ENCODE measurements around the gene NFS1. TPM values are rescaled to one million over a fixed set of nuclear protein-coding genes. Genes with fewer than 3 reads are reported as not detected.

Gene NFS1
- total RNA-seq, 4 donors from 2014 or later, result 39.7 to 73.2 (median 47.3) TPM

DNA sequence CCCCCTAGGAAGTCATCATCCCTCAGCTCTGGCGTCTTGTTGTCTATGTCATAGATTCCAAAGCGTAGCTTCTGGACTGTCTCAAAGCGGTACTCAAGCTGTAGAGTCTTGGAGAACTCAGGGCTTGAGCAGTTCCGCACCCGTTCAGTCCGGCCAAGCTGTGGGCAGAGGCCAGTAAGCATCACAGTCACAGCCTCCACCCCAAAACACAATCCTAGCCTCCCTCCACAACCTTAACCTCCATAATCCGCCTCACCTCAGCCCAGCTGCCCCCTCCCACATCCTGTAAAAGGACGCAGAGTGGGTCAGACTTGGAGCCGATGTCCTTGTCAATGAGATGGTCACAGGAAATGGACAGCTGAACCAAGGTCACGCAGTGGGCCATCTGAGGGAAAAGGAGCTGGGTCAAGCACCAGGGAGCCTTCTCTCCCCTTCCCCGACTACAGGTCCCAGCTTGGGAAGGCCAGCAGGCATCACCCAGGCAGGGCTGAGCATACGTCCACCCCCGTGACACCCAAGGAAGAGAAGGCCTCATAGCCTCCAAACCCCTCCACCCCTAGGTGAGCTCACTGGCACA, 66.5 kb downstream of the NFS1 start:
- 90% methylated on average over 11 of the region's 13 CpGs for WGBS
- DNase-seq (ENCODE audit: low spot score in 2 of 2), result no peak

DNA sequence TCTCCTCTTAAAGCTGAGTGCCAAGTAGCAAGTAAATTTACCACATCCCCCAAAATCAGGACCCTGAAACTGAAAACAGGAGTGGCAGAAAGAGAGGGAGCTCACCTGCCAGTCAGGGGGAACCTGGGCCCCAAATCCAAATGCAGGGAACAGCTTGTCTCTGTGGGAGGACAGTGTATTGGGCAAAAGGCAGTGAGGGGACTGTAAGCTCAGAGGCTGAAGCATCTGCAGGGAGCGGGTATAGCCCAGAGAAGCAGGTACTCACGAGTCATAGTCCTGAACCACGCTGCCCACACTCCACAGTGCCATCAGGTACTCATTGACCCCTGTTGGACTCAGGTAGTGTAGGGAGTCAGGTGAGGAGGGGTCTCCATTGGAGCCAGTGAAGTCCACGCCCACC, 68.5 kb downstream of the NFS1 start:
- Histone ChIP-seq H3K27ac (no peak overlapping the region), H3K4me1 (peaks cover 1% of the 10 kb centered on the region), H3K36me3 (peaks cover 70% of the 10 kb centered on the region), H3K9me3 (no peaks in the 10 kb centered on the region), H3K4me3 (no peak overlapping the region), H3K27me3 (no peaks in the 10 kb centered on the region)
- DNase-seq (ENCODE audit: low spot score in 2 of 2), result no peak
- TF ChIP-seq POLR2A (IDR thresholded peaks at IDR 0.05) (no peak), EP300 (IDR thresholded peaks at IDR 0.05) (no peak), POLR2AphosphoS5 (IDR thresholded peaks at IDR 0.05) (no peak)
- TF ChIP-seq, protein P1, sequence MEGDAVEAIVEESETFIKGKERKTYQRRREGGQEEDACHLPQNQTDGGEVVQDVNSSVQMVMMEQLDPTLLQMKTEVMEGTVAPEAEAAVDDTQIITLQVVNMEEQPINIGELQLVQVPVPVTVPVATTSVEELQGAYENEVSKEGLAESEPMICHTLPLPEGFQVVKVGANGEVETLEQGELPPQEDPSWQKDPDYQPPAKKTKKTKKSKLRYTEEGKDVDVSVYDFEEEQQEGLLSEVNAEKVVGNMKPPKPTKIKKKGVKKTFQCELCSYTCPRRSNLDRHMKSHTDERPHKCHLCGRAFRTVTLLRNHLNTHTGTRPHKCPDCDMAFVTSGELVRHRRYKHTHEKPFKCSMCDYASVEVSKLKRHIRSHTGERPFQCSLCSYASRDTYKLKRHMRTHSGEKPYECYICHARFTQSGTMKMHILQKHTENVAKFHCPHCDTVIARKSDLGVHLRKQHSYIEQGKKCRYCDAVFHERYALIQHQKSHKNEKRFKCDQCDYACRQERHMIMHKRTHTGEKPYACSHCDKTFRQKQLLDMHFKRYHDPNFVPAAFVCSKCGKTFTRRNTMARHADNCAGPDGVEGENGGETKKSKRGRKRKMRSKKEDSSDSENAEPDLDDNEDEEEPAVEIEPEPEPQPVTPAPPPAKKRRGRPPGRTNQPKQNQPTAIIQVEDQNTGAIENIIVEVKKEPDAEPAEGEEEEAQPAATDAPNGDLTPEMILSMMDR (IDR thresholded peaks at IDR 0.05), result no peak
- 93% methylated on average over 4 of the region's 4 CpGs for WGBS

More for the DNA sequence above, 66.5 kb downstream of the NFS1 start:
- Histone ChIP-seq H3K27me3 (no peaks in the 10 kb centered on the region), H3K9me3 (no peaks in the 10 kb centered on the region), H3K36me3 (peaks cover 50% of the 10 kb centered on the region), H3K27ac (no peak overlapping the region), H3K4me3 (no peak overlapping the region), H3K4me1 (peaks cover 9% of the 10 kb centered on the region)
- TF ChIP-seq POLR2AphosphoS5 (IDR thresholded peaks at IDR 0.05) (no peak), POLR2A (IDR thresholded peaks at IDR 0.05) (no peak), EP300 (IDR thresholded peaks at IDR 0.05) (no peak)
- TF ChIP-seq, protein P1 (IDR thresholded peaks at IDR 0.05), result no peak

DNA sequence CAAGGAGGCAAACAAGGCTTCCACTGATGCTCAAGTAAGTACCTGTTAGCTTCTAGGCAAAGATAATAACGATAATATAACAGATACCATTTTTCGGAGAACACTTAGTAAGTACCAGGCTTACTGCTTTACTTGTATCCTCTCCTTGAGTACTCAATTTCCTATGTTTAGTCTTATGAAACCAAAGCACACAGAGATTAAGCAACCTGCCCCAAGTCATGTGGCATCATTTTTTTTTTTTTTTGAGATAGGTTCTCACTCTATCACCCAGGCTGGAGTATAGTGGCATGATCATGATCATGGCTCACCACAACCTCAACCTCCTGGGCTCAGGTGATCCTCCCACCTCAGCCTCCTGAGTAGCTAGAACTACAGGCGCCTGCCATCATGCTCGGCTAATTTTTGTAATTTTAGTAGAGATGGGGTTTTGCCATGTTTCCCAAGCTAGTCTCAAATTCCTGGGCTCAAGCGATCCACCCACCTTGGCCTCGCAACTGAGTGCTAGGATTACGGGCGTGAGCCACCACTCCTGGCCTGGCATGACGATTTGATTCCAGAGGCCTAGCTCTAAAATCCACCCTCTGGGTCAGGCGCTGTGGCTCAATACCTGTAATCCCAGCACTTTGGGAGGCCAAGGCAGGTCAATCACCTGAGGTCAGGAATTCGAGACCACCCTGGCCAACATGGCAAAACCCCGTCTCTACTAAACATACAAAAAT, 69.6 kb downstream of the NFS1 start:
- peaks cover 80% of the 10 kb centered on the region for H3K36me3 ChIP-seq

DNA sequence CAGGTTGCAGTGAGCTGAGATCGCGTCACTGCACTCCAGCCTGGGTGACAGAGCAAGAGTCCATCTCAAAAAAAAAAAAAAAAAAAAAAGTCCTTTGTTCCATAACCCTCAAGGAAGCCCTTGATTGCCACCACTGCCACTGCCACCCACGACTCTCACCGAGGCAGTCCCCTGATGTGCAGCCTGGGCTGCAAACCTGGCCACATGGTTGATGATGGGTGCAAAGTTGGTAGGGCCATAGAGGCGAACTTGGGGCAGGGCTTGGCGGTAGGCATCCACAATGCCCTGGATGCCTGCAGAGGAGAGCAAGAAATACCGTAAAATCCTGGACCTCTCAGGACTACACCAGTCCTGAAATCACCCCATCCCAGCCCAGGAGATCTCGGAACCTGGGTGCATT, 72.0 kb downstream of the NFS1 start:
- 92% methylated on average over 8 of the region's 8 CpGs for WGBS
- Histone ChIP-seq H3K27me3 (no peaks in the 10 kb centered on the region), H3K36me3 (peaks cover 82% of the 10 kb centered on the region)

More for the DNA sequence above, 69.6 kb downstream of the NFS1 start:
- DNase-seq (ENCODE audit: low spot score in 2 of 2), result no peak
- Histone ChIP-seq H3K9me3 (no peaks in the 10 kb centered on the region), H3K27ac (no peak overlapping the region), H3K27me3 (no peaks in the 10 kb centered on the region), H3K4me1 (no peaks in the 10 kb centered on the region), H3K4me3 (no peak overlapping the region)
- TF ChIP-seq POLR2AphosphoS5 (IDR thresholded peaks at IDR 0.05) (no peak), EP300 (IDR thresholded peaks at IDR 0.05) (no peak), POLR2A (IDR thresholded peaks at IDR 0.05) (no peak)
- TF ChIP-seq, protein P1 (IDR thresholded peaks at IDR 0.05), result no peak
- 95% methylated on average over 12 of the region's 12 CpGs for WGBS

More for the DNA sequence above, 72.0 kb downstream of the NFS1 start:
- no peak overlapping the region for H3K4me3 ChIP-seq
- no peaks in the 10 kb centered on the region for H3K4me1 ChIP-seq
- no peaks in the 10 kb centered on the region for H3K9me3 ChIP-seq
- H3K27ac ChIP-seq, result no peak overlapping the region
- DNase-seq (ENCODE audit: low spot score in 2 of 2), result no peak
- TF ChIP-seq POLR2A (IDR thresholded peaks at IDR 0.05) (no peak), EP300 (IDR thresholded peaks at IDR 0.05) (no peak), POLR2AphosphoS5 (IDR thresholded peaks at IDR 0.05) (no peak)
- TF ChIP-seq, protein P1 (IDR thresholded peaks at IDR 0.05), result no peak
